ENCODE measurements around the gene ARL10. TPM values are rescaled to one million over a fixed set of nuclear protein-coding genes. Genes with fewer than 3 reads are reported as not detected.

Gene ARL10
- total RNA-seq, 1 experiment from 2014 or later, result 9.6 TPM

DNA sequence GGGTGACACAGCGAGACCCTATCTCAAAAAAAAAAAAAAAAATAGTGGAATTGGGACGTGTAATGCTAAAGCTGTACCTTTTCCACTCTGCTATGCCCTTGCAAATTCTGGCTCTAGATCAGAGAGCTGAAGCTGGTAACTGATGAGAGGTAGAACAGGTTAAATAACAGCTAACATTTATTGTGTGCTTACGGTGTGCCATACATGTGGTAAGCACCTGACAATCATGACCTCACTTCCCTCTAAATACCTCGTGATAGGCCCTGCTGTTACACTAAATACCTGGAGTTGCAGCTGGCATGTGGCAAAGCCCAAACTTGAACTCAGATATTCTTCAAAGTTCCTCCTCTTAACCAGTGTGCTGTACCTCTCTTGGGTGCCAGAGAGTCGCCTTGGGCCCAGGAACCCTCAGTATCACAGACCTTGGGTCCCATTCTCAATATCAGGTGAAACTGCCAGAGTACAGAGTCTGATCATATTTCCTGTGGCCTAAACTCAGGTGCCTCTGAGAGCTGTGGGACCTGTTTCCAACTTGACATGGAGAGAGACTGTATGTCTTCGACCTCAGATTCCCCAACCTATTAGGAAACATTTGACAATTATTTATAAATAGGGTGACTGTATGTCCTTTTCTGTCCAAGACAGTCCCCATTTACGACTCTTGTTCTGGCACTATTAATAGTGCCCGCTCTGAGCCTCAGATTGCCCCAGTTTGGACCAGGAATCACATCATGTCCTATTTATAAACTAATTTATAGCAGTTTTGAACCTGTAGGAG is 4.8 kb downstream of the ARL10 start:
- TF ChIP-seq, protein P1, sequence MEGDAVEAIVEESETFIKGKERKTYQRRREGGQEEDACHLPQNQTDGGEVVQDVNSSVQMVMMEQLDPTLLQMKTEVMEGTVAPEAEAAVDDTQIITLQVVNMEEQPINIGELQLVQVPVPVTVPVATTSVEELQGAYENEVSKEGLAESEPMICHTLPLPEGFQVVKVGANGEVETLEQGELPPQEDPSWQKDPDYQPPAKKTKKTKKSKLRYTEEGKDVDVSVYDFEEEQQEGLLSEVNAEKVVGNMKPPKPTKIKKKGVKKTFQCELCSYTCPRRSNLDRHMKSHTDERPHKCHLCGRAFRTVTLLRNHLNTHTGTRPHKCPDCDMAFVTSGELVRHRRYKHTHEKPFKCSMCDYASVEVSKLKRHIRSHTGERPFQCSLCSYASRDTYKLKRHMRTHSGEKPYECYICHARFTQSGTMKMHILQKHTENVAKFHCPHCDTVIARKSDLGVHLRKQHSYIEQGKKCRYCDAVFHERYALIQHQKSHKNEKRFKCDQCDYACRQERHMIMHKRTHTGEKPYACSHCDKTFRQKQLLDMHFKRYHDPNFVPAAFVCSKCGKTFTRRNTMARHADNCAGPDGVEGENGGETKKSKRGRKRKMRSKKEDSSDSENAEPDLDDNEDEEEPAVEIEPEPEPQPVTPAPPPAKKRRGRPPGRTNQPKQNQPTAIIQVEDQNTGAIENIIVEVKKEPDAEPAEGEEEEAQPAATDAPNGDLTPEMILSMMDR (conservative IDR thresholded peaks at IDR 0.05), result no peak
- H2AFZ ChIP-seq (ENCODE audit: low read length), result no peak overlapping the region
- no peak overlapping the region for H3K18ac ChIP-seq (ENCODE audit: insufficient read length, low read depth, low read length)
- WGBS (ENCODE audit: extremely low coverage, insufficient read length, low lambda C conversion rate), result no CpG with 5 or more reads among the region's 8 CpGs
- H3K4ac ChIP-seq (ENCODE audit: low read depth, low read length), result no peak overlapping the region
- H3K27ac ChIP-seq (ENCODE audit: insufficient read length, low read depth, low read length), result no peak overlapping the region
- no peak overlapping the region for H2BK12ac ChIP-seq (ENCODE audit: insufficient read length, low read depth, low read length)
- H3K4me1 ChIP-seq (ENCODE audit: insufficient read depth, low read length), result no peaks in the 10 kb centered on the region
- H3K27me3 Mint-ChIP-seq (ENCODE audit: low read depth), result peaks cover 19% of the 10 kb centered on the region
- no peak overlapping the region for H4K91ac ChIP-seq (ENCODE audit: insufficient read length, low read depth, low read length)
- no peak for DNase-seq
- H3K14ac ChIP-seq (ENCODE audit: insufficient read depth, low read length), result no peak overlapping the region
- peaks cover 4 to 7% of the 10 kb centered on the region in 2 experiments for H3K4me1 Mint-ChIP-seq
- no peaks in the 10 kb centered on the region for H3K9me3 Mint-ChIP-seq
- H4K5ac ChIP-seq (ENCODE audit: insufficient read length, low read depth, low read length), result no peak overlapping the region
- peaks cover 3% of the 10 kb centered on the region; the same call in 1 of the 2 replicates for H3K27me3 ChIP-seq (ENCODE audit: insufficient read depth, low read length)
- no peak overlapping the region for H3K9ac ChIP-seq (ENCODE audit: extremely low read depth, insufficient read length, low read length)
- H3K4me3 Mint-ChIP-seq, result no peak overlapping the region
- no peaks in the 10 kb centered on the region for H3K9me3 ChIP-seq (ENCODE audit: control insufficient read depth, low read depth, low read length)
- H2BK120ac ChIP-seq (ENCODE audit: low read depth, low read length, poor library complexity, severe bottlenecking), result no peak overlapping the region
- no peak overlapping the region for H2BK15ac ChIP-seq (ENCODE audit: low read depth, low read length)
- no peaks in the 10 kb centered on the region for H4K20me1 ChIP-seq (ENCODE audit: control insufficient read depth, insufficient read depth, insufficient read length)
- no peak overlapping the region for H2BK5ac ChIP-seq (ENCODE audit: insufficient read length, low read length)
- no peak overlapping the region for H3K23ac ChIP-seq (ENCODE audit: insufficient read length, low read depth, low read length)
- no peak overlapping the region for H3K56ac ChIP-seq (ENCODE audit: insufficient read length, low read depth, low read length)
- H3K27ac Mint-ChIP-seq, result 0 out of 7 replicates have a peak overlapping the region, but pooled peaks of 1 of the 3 experiments have one; percentile 40
- H2AK5ac ChIP-seq (ENCODE audit: insufficient read length, low read length), result no peak overlapping the region
- peaks cover 9 to 25% (median 12%) of the 10 kb centered on the region in 3 experiments for H3K36me3 Mint-ChIP-seq (ENCODE audit: insufficient read depth in 1 of 3, low read depth in 3 of 3)
- no peak overlapping the region for H3T11ph ChIP-seq (ENCODE audit: low read length)
- no peaks in the 10 kb centered on the region for H3K79me1 ChIP-seq (ENCODE audit: insufficient read depth, low read depth, low read length, poor library complexity, severe bottlenecking)
- H2BK20ac ChIP-seq (ENCODE audit: low read depth, low read length, poor library complexity, severe bottlenecking), result no peak overlapping the region
- H3K4me2 ChIP-seq (ENCODE audit: insufficient read depth, insufficient read length, low read length), result no peak overlapping the region
- no peak overlapping the region for H4K8ac ChIP-seq (replicated peaks; ENCODE audit: insufficient read length, low read depth, low read length)
- H3K23me2 ChIP-seq (ENCODE audit: insufficient read length, low read depth, low read length, poor library complexity, severe bottlenecking), result peaks cover 13% of the 10 kb centered on the region
- no peaks in the 10 kb centered on the region for H3K79me2 ChIP-seq (ENCODE audit: insufficient read depth, low read length)

All from H9 (cell line).